ENCODE data around the gene C12orf50.

Gene C12orf50, protein sequence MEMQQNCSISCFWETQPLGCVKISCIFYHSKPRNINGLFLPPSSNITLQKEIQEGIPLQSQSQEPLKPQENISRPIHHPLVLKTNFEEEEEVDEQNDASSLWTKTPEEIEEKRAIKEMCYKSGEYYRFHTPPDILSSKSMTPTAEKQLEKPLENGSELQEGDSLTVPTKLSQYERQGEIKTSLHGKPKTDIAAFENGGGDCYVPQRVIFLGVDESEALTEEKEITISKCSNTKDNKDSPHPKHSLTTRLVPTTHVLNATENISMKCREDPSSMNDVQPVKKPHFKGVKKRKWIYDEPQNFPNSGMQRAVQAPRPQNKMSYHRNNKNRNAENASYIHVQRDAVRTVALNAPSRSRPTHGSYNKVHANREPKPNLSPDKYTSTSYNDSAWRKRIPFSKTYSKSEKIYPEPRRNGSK

DNA sequence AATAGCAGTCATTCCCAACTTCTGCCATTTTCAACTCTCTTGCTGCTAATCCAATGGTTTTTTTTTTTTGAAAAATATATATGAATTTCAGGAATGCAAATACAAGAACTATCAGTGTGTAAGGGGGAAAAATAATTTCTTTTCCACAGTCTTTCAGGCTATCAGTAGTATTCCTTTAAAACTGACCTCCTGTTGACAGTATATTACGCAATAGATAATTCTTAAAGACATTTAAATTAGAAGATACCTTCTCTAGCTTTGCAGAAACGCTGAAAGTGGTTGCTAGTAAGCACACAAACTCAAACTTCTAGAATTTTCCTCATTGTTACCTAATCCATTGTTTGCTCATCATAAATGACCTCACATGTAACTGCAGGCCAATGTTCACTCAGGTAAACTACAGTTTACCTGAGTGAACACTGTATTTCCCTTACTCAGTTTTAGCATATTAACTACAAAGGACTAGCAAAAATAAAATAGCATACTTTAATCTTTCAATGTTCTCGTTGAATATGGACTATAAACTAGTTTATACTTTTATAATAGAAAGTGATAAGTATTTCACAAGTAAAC is at the start of gene C12orf50:
Gene C12orf50 (minus strand): TSS at position 309 of the 573 bp plus-strand sequence. CDS start 2,439 bp downstream, outside the sequence.
- DNase-seq (ENCODE audit: low spot score), result no peak
- TF ChIP-seq, protein P1, sequence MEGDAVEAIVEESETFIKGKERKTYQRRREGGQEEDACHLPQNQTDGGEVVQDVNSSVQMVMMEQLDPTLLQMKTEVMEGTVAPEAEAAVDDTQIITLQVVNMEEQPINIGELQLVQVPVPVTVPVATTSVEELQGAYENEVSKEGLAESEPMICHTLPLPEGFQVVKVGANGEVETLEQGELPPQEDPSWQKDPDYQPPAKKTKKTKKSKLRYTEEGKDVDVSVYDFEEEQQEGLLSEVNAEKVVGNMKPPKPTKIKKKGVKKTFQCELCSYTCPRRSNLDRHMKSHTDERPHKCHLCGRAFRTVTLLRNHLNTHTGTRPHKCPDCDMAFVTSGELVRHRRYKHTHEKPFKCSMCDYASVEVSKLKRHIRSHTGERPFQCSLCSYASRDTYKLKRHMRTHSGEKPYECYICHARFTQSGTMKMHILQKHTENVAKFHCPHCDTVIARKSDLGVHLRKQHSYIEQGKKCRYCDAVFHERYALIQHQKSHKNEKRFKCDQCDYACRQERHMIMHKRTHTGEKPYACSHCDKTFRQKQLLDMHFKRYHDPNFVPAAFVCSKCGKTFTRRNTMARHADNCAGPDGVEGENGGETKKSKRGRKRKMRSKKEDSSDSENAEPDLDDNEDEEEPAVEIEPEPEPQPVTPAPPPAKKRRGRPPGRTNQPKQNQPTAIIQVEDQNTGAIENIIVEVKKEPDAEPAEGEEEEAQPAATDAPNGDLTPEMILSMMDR (IDR thresholded peaks at IDR 0.05; ENCODE audit: extremely low read depth, missing control alignments), result no peak

DNA sequence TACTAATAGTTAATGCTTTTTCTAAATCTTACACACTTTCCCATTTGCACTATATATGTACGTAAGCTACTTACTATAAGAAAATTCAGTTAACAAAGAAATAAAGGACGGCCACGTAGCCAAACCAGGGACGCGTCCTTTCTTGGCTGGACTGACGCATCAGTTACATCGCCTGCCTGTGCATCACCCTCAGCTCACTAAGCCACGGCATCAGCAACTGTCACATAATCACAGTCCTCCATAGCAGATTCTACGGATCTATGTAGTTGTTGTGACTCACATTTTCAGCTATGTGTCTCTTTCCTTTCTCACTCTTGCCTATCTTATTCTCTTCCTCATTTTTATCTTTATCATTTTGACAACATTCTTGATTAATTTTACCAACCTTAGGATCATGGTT is 38.1 kb upstream of the C12orf50 start:
- TF ChIP-seq, protein P1 (IDR thresholded peaks at IDR 0.05; ENCODE audit: extremely low read depth, missing control alignments), result no peak
- no peak for DNase-seq (ENCODE audit: low spot score)

DNA sequence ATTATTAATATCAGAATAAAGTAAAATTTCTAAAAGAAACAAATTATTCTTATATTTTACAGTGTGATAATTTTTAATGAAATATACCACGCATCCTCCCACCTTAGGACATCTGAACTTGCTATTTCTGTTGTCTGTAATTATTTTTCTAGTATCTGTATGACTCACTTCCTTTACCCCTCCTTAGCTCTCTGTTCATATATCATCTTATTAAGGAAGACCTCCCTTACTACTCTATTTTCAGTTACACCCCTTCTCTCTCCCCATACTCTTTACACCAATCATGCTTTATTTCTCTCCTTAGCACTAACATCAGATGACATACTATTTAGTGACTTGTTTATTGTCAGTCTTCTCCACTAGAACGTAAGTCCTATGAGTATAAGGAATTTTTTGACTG is 34.2 kb upstream of the C12orf50 start:
- DNase-seq (ENCODE audit: low spot score), result peak; percentile 8
- TF ChIP-seq, protein P1 (IDR thresholded peaks at IDR 0.05; ENCODE audit: extremely low read depth, missing control alignments), result no peak

DNA sequence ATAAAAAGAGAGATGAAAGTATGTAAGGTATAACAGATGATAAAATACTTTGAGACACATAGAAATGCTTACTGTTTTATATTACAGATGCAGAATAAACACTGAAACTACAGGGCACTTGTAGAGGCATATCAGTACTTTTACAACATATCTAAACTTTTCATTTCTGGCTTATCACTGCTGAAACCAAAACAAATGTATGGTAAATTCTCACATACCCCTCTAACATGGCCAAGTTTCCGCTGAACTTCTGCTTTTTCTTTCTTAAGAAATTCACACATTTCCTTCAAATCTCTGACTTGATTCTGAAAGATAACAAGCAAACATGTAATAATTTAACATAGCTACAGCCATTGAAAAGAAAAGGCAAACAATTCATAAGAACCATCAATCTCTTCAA is 33.3 kb upstream of the C12orf50 start:
- DNase-seq (ENCODE audit: low spot score), result peak; percentile 8
- TF ChIP-seq, protein P1 (IDR thresholded peaks at IDR 0.05; ENCODE audit: extremely low read depth, missing control alignments), result no peak

DNA sequence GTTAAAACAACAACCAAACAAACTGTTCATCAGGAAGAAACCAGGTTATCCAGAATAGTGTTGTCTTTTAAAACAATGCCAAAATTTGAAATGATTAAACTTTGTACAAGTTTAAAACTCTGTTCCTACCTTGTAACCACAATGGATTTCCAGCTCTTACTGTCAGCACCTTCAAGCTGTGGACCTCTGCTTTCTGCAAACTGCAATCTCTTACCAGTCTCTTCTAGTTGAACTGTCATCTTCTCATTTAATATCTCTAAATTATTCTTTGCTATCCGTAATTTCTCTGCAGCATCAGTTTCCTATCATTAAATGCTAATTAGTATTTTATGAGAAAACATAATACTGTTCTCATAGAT is 29.5 kb upstream of the C12orf50 start:
- DNase-seq (ENCODE audit: low spot score), result no peak
- TF ChIP-seq, protein P1 (IDR thresholded peaks at IDR 0.05; ENCODE audit: extremely low read depth, missing control alignments), result no peak

DNA sequence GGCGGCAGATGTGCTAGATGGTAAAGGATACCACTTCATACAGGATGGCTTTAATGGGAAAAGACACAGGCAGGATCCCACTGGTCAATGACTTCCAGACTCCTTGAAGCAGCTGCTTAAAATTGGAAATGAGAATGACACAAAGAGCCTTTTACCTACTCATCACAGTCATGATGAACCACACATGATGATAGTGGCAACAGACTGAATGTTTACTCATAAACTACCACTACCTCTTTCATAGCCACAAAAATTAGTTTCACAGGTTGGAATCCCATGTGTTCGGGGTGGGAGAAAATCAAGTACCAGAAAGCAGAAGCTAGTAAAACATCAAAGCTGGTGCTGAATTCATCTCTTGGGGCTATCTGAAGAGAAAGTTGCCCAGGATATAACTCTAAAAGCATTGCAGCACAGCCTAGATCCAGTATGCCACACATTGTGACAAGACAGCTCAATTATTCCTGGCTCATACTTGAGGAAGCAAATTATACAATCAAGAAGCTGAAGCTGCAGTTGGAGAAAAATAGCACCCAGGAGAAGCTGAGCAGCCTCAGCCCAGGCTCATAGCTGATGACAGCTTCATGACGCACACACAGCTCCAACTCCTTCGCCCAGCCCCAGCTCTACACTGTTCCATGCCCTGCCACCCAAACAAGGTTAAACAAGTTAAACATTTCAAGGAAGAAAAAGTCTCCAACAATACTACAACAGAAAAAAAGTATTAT is 29.0 kb upstream of the C12orf50 start:
- no peak for DNase-seq (ENCODE audit: low spot score)
- TF ChIP-seq, protein P1 (IDR thresholded peaks at IDR 0.05; ENCODE audit: extremely low read depth, missing control alignments), result no peak

DNA sequence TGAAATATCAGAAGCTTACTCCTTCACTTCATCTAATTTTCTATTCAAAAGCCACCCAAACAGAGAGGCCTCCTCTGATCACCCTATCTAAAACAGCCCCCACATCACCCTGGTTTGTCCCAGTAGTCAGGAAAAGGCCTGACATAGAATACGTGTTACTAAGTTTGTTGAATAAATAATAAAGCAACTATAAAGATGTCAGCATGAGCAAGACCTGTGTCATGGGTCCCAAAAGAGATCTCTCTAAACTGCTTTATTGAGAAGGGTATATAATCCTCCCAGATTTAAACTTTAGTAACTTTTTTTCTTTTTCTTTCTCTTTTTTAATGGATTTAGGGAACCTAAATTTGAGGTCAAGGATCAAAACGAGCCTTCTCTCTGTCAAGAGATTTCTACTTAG is 27.4 kb upstream of the C12orf50 start:
- TF ChIP-seq, protein P1 (IDR thresholded peaks at IDR 0.05; ENCODE audit: extremely low read depth, missing control alignments), result no peak
- no peak for DNase-seq (ENCODE audit: low spot score)
